ENCODE measurements around the gene SLC33A1. TPM values are rescaled to one million over a fixed set of nuclear protein-coding genes. Genes with fewer than 3 reads are reported as not detected.
A peak's percentile ranks its signal among the peaks of the same experiment; 100 is the strongest.

Gene SLC33A1
- total and polyA plus RNA-seq, 2 of the 13 experiments (the other 11 are each of a cell fraction or from before 2014, with no cell fraction given): 20.0 to 32.1 TPM

GRCh38 chr3:155870133-155870944 is 16.1 kb upstream of the SLC33A1 start, which contains the start of gene GMPS (continued):
- TF ChIP-seq HOXA7 (CRISPR knock-in tag; IDR thresholded peaks at IDR 0.05): no peak
- TF ChIP-seq SMC3 (IDR thresholded peaks at IDR 0.05; ENCODE audit: low read length): no peak; the same call in 1 of the 2 replicates
- no peak for TF ChIP-seq KLF13 (CRISPR knock-in tag; IDR thresholded peaks at IDR 0.05)
- peak; percentile 46; the same call in 1 of the 2 replicates for TF ChIP-seq CCDC6 (CRISPR knock-in tag; IDR thresholded peaks at IDR 0.05)
- no peak for TF ChIP-seq ZNF224 (CRISPR knock-in tag; IDR thresholded peaks at IDR 0.05)
- TF ChIP-seq NR3C1 (CRISPR knock-in tag; IDR thresholded peaks at IDR 0.05): no peak
- peak; percentile 100 for TF ChIP-seq ZNF441 (CRISPR knock-in tag; IDR thresholded peaks at IDR 0.05; ENCODE audit: borderline replicate concordance)
- no peak for TF ChIP-seq ZNF143 (CRISPR knock-in tag; IDR thresholded peaks at IDR 0.05)
- TF ChIP-seq REPIN1 (CRISPR knock-in tag; IDR thresholded peaks at IDR 0.05; ENCODE audit: borderline replicate concordance, low read depth): 0 out of 2 replicates have a peak, but pooled peaks have one; percentile 16
- peak; percentile 50 for TF ChIP-seq ASH2L (IDR thresholded peaks at IDR 0.05; ENCODE audit: insufficient read length, low read depth, low read length)
- TF ChIP-seq, protein P1, sequence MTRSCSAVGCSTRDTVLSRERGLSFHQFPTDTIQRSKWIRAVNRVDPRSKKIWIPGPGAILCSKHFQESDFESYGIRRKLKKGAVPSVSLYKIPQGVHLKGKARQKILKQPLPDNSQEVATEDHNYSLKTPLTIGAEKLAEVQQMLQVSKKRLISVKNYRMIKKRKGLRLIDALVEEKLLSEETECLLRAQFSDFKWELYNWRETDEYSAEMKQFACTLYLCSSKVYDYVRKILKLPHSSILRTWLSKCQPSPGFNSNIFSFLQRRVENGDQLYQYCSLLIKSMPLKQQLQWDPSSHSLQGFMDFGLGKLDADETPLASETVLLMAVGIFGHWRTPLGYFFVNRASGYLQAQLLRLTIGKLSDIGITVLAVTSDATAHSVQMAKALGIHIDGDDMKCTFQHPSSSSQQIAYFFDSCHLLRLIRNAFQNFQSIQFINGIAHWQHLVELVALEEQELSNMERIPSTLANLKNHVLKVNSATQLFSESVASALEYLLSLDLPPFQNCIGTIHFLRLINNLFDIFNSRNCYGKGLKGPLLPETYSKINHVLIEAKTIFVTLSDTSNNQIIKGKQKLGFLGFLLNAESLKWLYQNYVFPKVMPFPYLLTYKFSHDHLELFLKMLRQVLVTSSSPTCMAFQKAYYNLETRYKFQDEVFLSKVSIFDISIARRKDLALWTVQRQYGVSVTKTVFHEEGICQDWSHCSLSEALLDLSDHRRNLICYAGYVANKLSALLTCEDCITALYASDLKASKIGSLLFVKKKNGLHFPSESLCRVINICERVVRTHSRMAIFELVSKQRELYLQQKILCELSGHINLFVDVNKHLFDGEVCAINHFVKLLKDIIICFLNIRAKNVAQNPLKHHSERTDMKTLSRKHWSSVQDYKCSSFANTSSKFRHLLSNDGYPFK (CRISPR knock-in tag; IDR thresholded peaks at IDR 0.05; ENCODE audit: borderline replicate concordance): no peak
- no peak for TF ChIP-seq JDP2 (CRISPR knock-in tag; IDR thresholded peaks at IDR 0.05; ENCODE audit: borderline replicate concordance)
- TF ChIP-seq PRDM10 (CRISPR knock-in tag; IDR thresholded peaks at IDR 0.05; ENCODE audit: low read depth): 0 out of 2 replicates have a peak, but pooled peaks have one; percentile 50
- TF ChIP-seq FOSL1 (CRISPR knock-in tag; IDR thresholded peaks at IDR 0.05; ENCODE audit: borderline replicate concordance): no peak
- TF ChIP-seq RNF219 (CRISPR knock-in tag; IDR thresholded peaks at IDR 0.05): no peak
- 0 out of 2 replicates have a peak, but pooled peaks have one; percentile 38 for TF ChIP-seq ZNF225 (CRISPR knock-in tag; IDR thresholded peaks at IDR 0.05)
- TF ChIP-seq ZSCAN29 (CRISPR knock-in tag; conservative IDR thresholded peaks at IDR 0.05): peak; percentile 99
- TF ChIP-seq ESRRA (CRISPR knock-in tag; IDR thresholded peaks at IDR 0.05; ENCODE audit: low read depth): no peak
- TF ChIP-seq ZSCAN12 (CRISPR knock-in tag; IDR thresholded peaks at IDR 0.05): no peak
- no peak for TF ChIP-seq ZNF724P (CRISPR knock-in tag; IDR thresholded peaks at IDR 0.05; ENCODE audit: borderline replicate concordance)
- TF ChIP-seq RBAK (CRISPR knock-in tag; IDR thresholded peaks at IDR 0.05): no peak
- peak; percentile 57; the same call in 1 of the 2 replicates for TF ChIP-seq ZNF792 (CRISPR knock-in tag; IDR thresholded peaks at IDR 0.05)
